Measurements from ENCODE around the gene PIWIL4.

- TF ChIP-seq, protein P1, sequence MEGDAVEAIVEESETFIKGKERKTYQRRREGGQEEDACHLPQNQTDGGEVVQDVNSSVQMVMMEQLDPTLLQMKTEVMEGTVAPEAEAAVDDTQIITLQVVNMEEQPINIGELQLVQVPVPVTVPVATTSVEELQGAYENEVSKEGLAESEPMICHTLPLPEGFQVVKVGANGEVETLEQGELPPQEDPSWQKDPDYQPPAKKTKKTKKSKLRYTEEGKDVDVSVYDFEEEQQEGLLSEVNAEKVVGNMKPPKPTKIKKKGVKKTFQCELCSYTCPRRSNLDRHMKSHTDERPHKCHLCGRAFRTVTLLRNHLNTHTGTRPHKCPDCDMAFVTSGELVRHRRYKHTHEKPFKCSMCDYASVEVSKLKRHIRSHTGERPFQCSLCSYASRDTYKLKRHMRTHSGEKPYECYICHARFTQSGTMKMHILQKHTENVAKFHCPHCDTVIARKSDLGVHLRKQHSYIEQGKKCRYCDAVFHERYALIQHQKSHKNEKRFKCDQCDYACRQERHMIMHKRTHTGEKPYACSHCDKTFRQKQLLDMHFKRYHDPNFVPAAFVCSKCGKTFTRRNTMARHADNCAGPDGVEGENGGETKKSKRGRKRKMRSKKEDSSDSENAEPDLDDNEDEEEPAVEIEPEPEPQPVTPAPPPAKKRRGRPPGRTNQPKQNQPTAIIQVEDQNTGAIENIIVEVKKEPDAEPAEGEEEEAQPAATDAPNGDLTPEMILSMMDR (conservative IDR thresholded peaks at IDR 0.05; ENCODE audit: low read length), result no peak
- TF ChIP-seq EZH2phosphoT487 (IDR thresholded peaks at IDR 0.05; ENCODE audit: borderline replicate concordance), result no peak
These were observed 97.2 kb downstream of the PIWIL4 start for GRCh38 chr11:94664346-94664745.
